K562 (cell line): Measurements from ENCODE around the gene KRTAP20-2. TPM values are rescaled to one million over a fixed set of nuclear protein-coding genes. Genes with fewer than 3 reads are reported as not detected.

Source experiments
- ATAC-seq: fragments of 200-7000 bp; cut with Tn5 transposase; 3 replicates; pipeline ENCODE4 v1.9.1; 2020; ENCODE audit warnings: moderate library complexity
- BruUV-seq: library from RNA; stranded (reverse); fragments of 400-500 nt; replicated peaks from 2 replicates; lab custom pipeline; 2021; lab: Mats Ljungman, UMichigan
- CTCF ChIA-PET: fragments of 300-600 bp; formaldehyde crosslinking; extraction: SDS; loops from one replicate; lab custom pipeline; 2021; ENCODE audit warnings: low intra/inter-chr PET ratio; lab: Yijun Ruan, JAX
- POLR2A ChIA-PET: fragments of 300-600, 350-650 bp; sonication (Branson Sonifier 250); formaldehyde crosslinking; extraction: SDS; loops from one replicate; lab custom pipeline; 2021; ENCODE audit warnings: antibody characterized with exemption, inconsistent platforms; lab: Yijun Ruan, JAX
- DNase-seq, 4 experiments: peaks; one replicate each; pipeline versions ENCODE4 v3.0.0 to v3.0.0-alpha.2; 2011 to 2018; ENCODE audit warnings: low spot score in 3 of 4, mixed read lengths in 3 of 4; ENCODE audit errors: extremely low read depth in 1 of 4
- FAIRE-seq: peaks from 2 replicates; lab custom pipeline; 2011; peaks lifted over from hg19 to GRCh38; lab: Jason Lieb, UNC
- H2AFZ ChIP-seq: 2 replicates; pipeline ENCODE4 v1.6.0; 2011; ENCODE audit warnings: low read depth, low read length, control low read depth, inconsistent platforms
- H3K27ac ChIP-seq: fragments of 200-600 bp; 3 replicates; pipeline ENCODE4 v1.8.0; 2011; ENCODE audit warnings: low read depth, mild to moderate bottlenecking, control low read depth, inconsistent platforms, low read length, moderate library complexity, mixed read lengths; ENCODE audit errors: extremely low read depth
- H3K27me3 ChIP-seq, 2 experiments: fragments of 300-600 bp in 1 of 2; 2 replicates in 1 of 2; 3 replicates in 1 of 2; pipeline versions ENCODE4 v1.6.0 to v1.8.0; 2011; ENCODE audit warnings: inconsistent platforms in 2 of 2, low read length in 2 of 2, mild to moderate bottlenecking in 1 of 2, mixed read lengths in 1 of 2, moderate library complexity in 1 of 2; ENCODE audit not compliant: control insufficient read depth in 2 of 2, insufficient read depth in 2 of 2
- H3K36me3 ChIP-seq: fragments of 300-600 bp; 3 replicates; pipeline ENCODE4 v1.8.0; 2011; ENCODE audit warnings: mild to moderate bottlenecking, low read length, inconsistent platforms; ENCODE audit not compliant: control insufficient read depth, insufficient read depth
- H3K4me1 ChIP-seq, 2 experiments: fragments of 200-600 bp in 1 of 2; replicated peaks in 1 of 2; 2 replicates in 1 of 2; 3 replicates in 1 of 2; pipeline versions ENCODE4 v1.5.1 to v1.8.0; 2011; ENCODE audit warnings: inconsistent platforms in 2 of 2, low read length in 2 of 2, mild to moderate bottlenecking in 1 of 2, mixed read lengths in 1 of 2, moderate library complexity in 1 of 2; ENCODE audit not compliant: control insufficient read depth in 2 of 2, insufficient read depth in 2 of 2
- H3K4me2 ChIP-seq: 2 replicates; pipeline ENCODE4 v1.6.1; 2011; ENCODE audit warnings: low read length, control low read depth, inconsistent platforms, mixed read lengths; ENCODE audit not compliant: insufficient read depth
- H3K4me3 ChIP-seq: fragments of 200-600 bp; sonication (generic), shearing (Covaris generic); 2 replicates; pipeline ENCODE4 v1.5.1; 2016; ENCODE audit warnings: control low read depth, inconsistent platforms
- H3K79me2 ChIP-seq: fragments of 200-600 bp; 3 replicates; pipeline ENCODE4 v1.8.0; 2011; ENCODE audit warnings: low read length, inconsistent platforms; ENCODE audit not compliant: control insufficient read depth, insufficient read depth
- H3K9ac ChIP-seq, 2 experiments: 2 replicates each; pipeline versions ENCODE4 v1.6.0 to v1.6.1; 2011; ENCODE audit warnings: low read depth in 2 of 2, low read length in 2 of 2, control low read depth in 1 of 2, inconsistent platforms in 1 of 2, mild to moderate bottlenecking in 1 of 2, mixed read lengths in 1 of 2; ENCODE audit not compliant: insufficient read depth in 1 of 2
- H3K9me1 ChIP-seq: one replicate; pipeline ENCODE4 v1.6.0; 2011; ENCODE audit warnings: inconsistent platforms, mild to moderate bottlenecking, low read length, moderate library complexity; ENCODE audit not compliant: control insufficient read depth, insufficient read depth
- H3K9me3 ChIP-seq: replicated peaks from 2 replicates; pipeline ENCODE4 v1.5.1; 2011; ENCODE audit warnings: low read depth, low read length, inconsistent platforms; ENCODE audit not compliant: control insufficient read depth, insufficient read depth
- H4K20me1 ChIP-seq: replicated peaks from 2 replicates; pipeline ENCODE4 v1.6.1; 2011; ENCODE audit warnings: low read length, inconsistent platforms, mixed read lengths; ENCODE audit not compliant: control insufficient read depth, insufficient read depth
- CHAMP1 ChIP-seq: fragments of 450-650 bp; IDR thresholded peaks from 2 replicates; pipeline ENCODE4 v1.6.1; 2016; ENCODE audit warnings: mild to moderate bottlenecking
- ESRRB ChIP-seq: fragments of 250-450 bp; sonication (Bioruptor Pico); IDR thresholded peaks from 2 replicates; pipeline ENCODE4 v1.5.0; 2020; ENCODE audit warnings: mild to moderate bottlenecking, moderate library complexity, borderline replicate concordance
- GMEB1 ChIP-seq: fragments of 250-450 bp; sonication (Bioruptor Pico); IDR thresholded peaks from 2 replicates; pipeline ENCODE4 v1.4.0; 2020; ENCODE audit warnings: mild to moderate bottlenecking
- POLR3G ChIP-seq: IDR thresholded peaks from 2 replicates; pipeline ENCODE4 v1.6.1; 2011; ENCODE audit not compliant: insufficient read length, insufficient replicate concordance; ENCODE audit errors: extremely low read depth
- SIN3A ChIP-seq, 2 experiments: fragments of 150-350 bp in 1 of 2; IDR thresholded peaks; 2 replicates each; pipeline ENCODE4 v1.6.1; 2011 to 2016; ENCODE audit warnings: borderline replicate concordance in 2 of 2, low read depth in 2 of 2, low read length in 2 of 2, mild to moderate bottlenecking in 2 of 2, moderate library complexity in 2 of 2; ENCODE audit not compliant: control insufficient read depth in 1 of 2
- SNRNP70 ChIP-seq: fragments of 200-400 bp; formaldehyde crosslinking; optimal IDR thresholded peaks from 2 replicates; pipeline ENCODE3; 2017; ENCODE audit warnings: low read depth, low read length
- TFE3 ChIP-seq: fragments of 450-650 bp; formaldehyde crosslinking; IDR thresholded peaks from 2 replicates; pipeline ENCODE4 v1.4.0; 2020; ENCODE audit warnings: mild to moderate bottlenecking, mixed read lengths
- ZNF274 ChIP-seq: IDR thresholded peaks from 2 replicates; pipeline ENCODE4 v1.6.1; 2011; ENCODE audit warnings: low read depth, mild to moderate bottlenecking, low read length, moderate library complexity, borderline replicate concordance
- ZNF668 ChIP-seq: fragments of 250-450 bp; sonication (Bioruptor Pico); IDR thresholded peaks from 2 replicates; pipeline ENCODE4 v1.8.0; 2022; ENCODE audit warnings: mild to moderate bottlenecking, inconsistent platforms
- in situ Hi-C: fragments of 300-500 bp; cut with MboI; formaldehyde crosslinking; loops from 4 replicates; pipeline ENCODE4 v1.15.0; 2018; ENCODE audit warnings: inconsistent platforms, mixed read lengths
- intact Hi-C: fragments of 100-400 bp; cut with micrococcal nuclease; formaldehyde crosslinking; loops from 2 replicates; pipeline ENCODE4 v1.14.2; 2022
- polyA plus RNA-seq, 8 experiments: library from polyadenylated mRNA; depleted of rRNA in 4 of 8; stranded (reverse) in 5 of 8; unstranded in 3 of 8; fragments of >200 nt; fragmentation: Nextera tagmentation in 2 of 8; fragmentation: Illumina TruSeq in 1 of 8; extraction: Ambion mirVana in 2 of 8; extraction: Trizol in 1 of 8; gene quantifications; 2 replicates each; pipeline versions ENCODE4 v1.2.1 to v1.2.3, GENCODE V29; 2011 to 2014; ENCODE audit warnings: inconsistent platforms in 1 of 8, missing spikeins in 1 of 8
- total RNA-seq, 7 experiments: library from RNA; depleted of rRNA in 6 of 7; stranded (reverse); fragments of >200 nt in 6 of 7; fragmentation: Illumina TruSeq in 2 of 7; extraction: Trizol in 2 of 7; gene quantifications; 2 replicates each; pipeline versions ENCODE4 v1.2.1 to v1.2.3, GENCODE V29; 2011 to 2021; ENCODE audit warnings: low replicate concordance in 1 of 7

Gene KRTAP20-2
- total and polyA plus RNA-seq, 9 of the 15 experiments (the other 6 are each of a cell fraction or from before 2014, with no cell fraction given), result not detected

- no peak for TF ChIP-seq ZNF668
- TF ChIP-seq SIN3A (IDR thresholded peaks at IDR 0.05; ENCODE audit: borderline replicate concordance in 2 of 2, control insufficient read depth in 1 of 2, low read depth in 2 of 2, low read length in 2 of 2), result no peak
- no peak for TF ChIP-seq ESRRB (CRISPR knock-in tag)
- TF ChIP-seq, all 486 proteins: peak for 0
Observed at GRCh38 chr21:30674312-30674711, 39.3 kb downstream of the KRTAP20-2 start (continued).

- in situ Hi-C loops (no loop called here), intact Hi-C loops (no loop called here)
- ChIA-PET POLR2A (no interaction called here), CTCF (no interaction called here)
- Histone ChIP-seq H3K4me2 (no peak overlapping the region), H3K9me1 (no peaks in the 10 kb centered on the region), H3K27ac (no peak overlapping the region), H3K36me3 (no peaks in the 10 kb centered on the region), H3K9ac (no peak overlapping the region), H3K79me2 (no peaks in the 10 kb centered on the region), H3K4me1 (no peaks in the 10 kb centered on the region), H2AFZ (no peak overlapping the region), H4K20me1 (no peaks in the 10 kb centered on the region), H3K4me3 (no peak overlapping the region), H3K9me3 (no peaks in the 10 kb centered on the region), H3K27me3 (no peaks in the 10 kb centered on the region)
- FAIRE-seq (no peak), DNase-seq (no peak), ATAC-seq (no peak)
- no TSS peak for BruUV-seq
- TF ChIP-seq TFE3 (CRISPR knock-in tag) (no peak), GMEB1 (no peak), ZNF274 (no peak), CHAMP1 (no peak), POLR3G (no peak), SNRNP70 (no peak)
Observed at GRCh38 chr21:30676737-30677136, 41.7 kb downstream of the KRTAP20-2 start.
